GM12878 (cell line): ENCODE results near the gene RBSN. TPM values are rescaled to one million over a fixed set of nuclear protein-coding genes. Genes with fewer than 3 reads are reported as not detected.

Source experiments
- ATF2 ChIP-seq: IDR thresholded peaks from 2 replicates; pipeline ENCODE4 v1.6.1; 2012; ENCODE audit warnings: low read length, inconsistent platforms
- BHLHE40 ChIP-seq, 2 experiments: fragments of 450-650 bp in 1 of 2; IDR thresholded peaks; 2 replicates each; pipeline ENCODE4 v1.6.1; 2011 to 2017; ENCODE audit warnings: low read depth in 2 of 2, borderline replicate concordance in 1 of 2, improper control_type of control experiment in 1 of 2, low read length in 1 of 2, mild to moderate bottlenecking in 1 of 2
- BMI1 ChIP-seq: fragments of 450-650 bp; IDR thresholded peaks from 2 replicates; pipeline ENCODE4 v1.6.1; 2016; ENCODE audit warnings: mild to moderate bottlenecking, moderate library complexity, borderline replicate concordance
- CBX3 ChIP-seq: fragments of 200-600 bp; sonication (generic); IDR thresholded peaks from 2 replicates; pipeline ENCODE4 v1.6.1; 2016; ENCODE audit warnings: low read depth, borderline replicate concordance
- CBX5 ChIP-seq: sonication (generic); IDR thresholded peaks from 2 replicates; pipeline ENCODE4 v1.6.1; 2016; ENCODE audit warnings: low read depth, moderate library complexity, mild to moderate bottlenecking, inconsistent platforms
- CHD4 ChIP-seq: fragments of 200-600 bp; sonication (generic); IDR thresholded peaks from 2 replicates; pipeline ENCODE4 v1.6.1; 2016; ENCODE audit warnings: mild to moderate bottlenecking
- CUX1 ChIP-seq: IDR thresholded peaks from 2 replicates; pipeline ENCODE4 v1.6.1; 2012; ENCODE audit warnings: improper control_type of control experiment, low read depth, low read length; ENCODE audit not compliant: insufficient replicate concordance
- EP300 ChIP-seq, 2 experiments: fragments of 150-350 bp in 1 of 2; IDR thresholded peaks; 2 replicates each; pipeline ENCODE4 v1.6.1; 2011 to 2012; ENCODE audit warnings: low read depth in 2 of 2, low read length in 2 of 2, borderline replicate concordance in 1 of 2, improper control_type of control experiment in 1 of 2, inconsistent platforms in 1 of 2; ENCODE audit not compliant: control insufficient read depth in 1 of 2
- HSF1 ChIP-seq: fragments of 150-350 bp; IDR thresholded peaks from 2 replicates; pipeline ENCODE4 v1.6.1; 2014; ENCODE audit warnings: mild to moderate bottlenecking, low read depth, low read length
- JUND ChIP-seq: IDR thresholded peaks from 2 replicates; pipeline ENCODE4 v1.6.1; 2012; ENCODE audit warnings: low read depth, mild to moderate bottlenecking, low read length, improper control_type of control experiment, moderate library complexity
- KAT2A ChIP-seq: conservative IDR thresholded peaks from 2 replicates; pipeline ENCODE4 v1.6.1; 2011; ENCODE audit warnings: low read depth, low read length; ENCODE audit not compliant: control insufficient read depth
- NRF1 ChIP-seq: conservative IDR thresholded peaks from 2 replicates; pipeline ENCODE4 v1.6.1; 2011; ENCODE audit warnings: mild to moderate bottlenecking, low read depth, low read length, improper control_type of control experiment
- PBX3 ChIP-seq: IDR thresholded peaks from 2 replicates; pipeline ENCODE4 v1.6.1; 2011; ENCODE audit warnings: mild to moderate bottlenecking, low read depth, low read length, moderate library complexity; ENCODE audit not compliant: insufficient replicate concordance
- POLR2A ChIP-seq: IDR thresholded peaks from 2 replicates; pipeline ENCODE4 v1.6.1; 2011; ENCODE audit warnings: low read depth, mild to moderate bottlenecking, low read length
- RAD21 ChIP-seq: IDR thresholded peaks from 2 replicates; pipeline ENCODE4 v1.6.1; 2011; ENCODE audit warnings: mild to moderate bottlenecking, low read depth, low read length, moderate library complexity; ENCODE audit not compliant: insufficient read depth
- RB1 ChIP-seq: fragments of 450-650 bp; formaldehyde crosslinking; IDR thresholded peaks from 2 replicates; pipeline ENCODE4 v1.6.1; 2017; ENCODE audit warnings: mild to moderate bottlenecking, borderline replicate concordance
- SREBF1 ChIP-seq: IDR thresholded peaks from 2 replicates; pipeline ENCODE4 v1.6.1; 2012; ENCODE audit warnings: mild to moderate bottlenecking, low read length
- WRNIP1 ChIP-seq: IDR thresholded peaks from 2 replicates; pipeline ENCODE4 v1.6.1; 2011; ENCODE audit warnings: low read depth, low read length, improper control_type of control experiment, borderline replicate concordance
- YBX1 ChIP-seq: fragments of 450-650 bp; IDR thresholded peaks from 2 replicates; pipeline ENCODE4 v1.6.1; 2016; ENCODE audit warnings: antibody characterized with exemption
- ZNF217 ChIP-seq: fragments of 450-650 bp; IDR thresholded peaks from 2 replicates; pipeline ENCODE4 v1.6.1; 2017; ENCODE audit warnings: antibody characterized with exemption, mild to moderate bottlenecking
- ZZZ3 ChIP-seq: IDR thresholded peaks from 2 replicates; pipeline ENCODE4 v1.6.1; 2011; ENCODE audit warnings: low read depth; ENCODE audit not compliant: control insufficient read depth, insufficient read length
- polyA plus RNA-seq, 11 experiments: library from polyadenylated mRNA; depleted of rRNA in 4 of 11; unstranded in 6 of 11; stranded (reverse) in 5 of 11; fragments of >200 nt; fragmentation: Nextera tagmentation in 4 of 11; fragmentation: Illumina TruSeq in 1 of 11; extraction: Ambion mirVana in 4 of 11; extraction: Trizol in 1 of 11; gene quantifications; 1 replicate in 1 of 11; 2 replicates in 10 of 11; pipeline versions ENCODE4 v1.2.1 to v1.2.3, GENCODE V29; 2011 to 2016; ENCODE audit warnings: inconsistent platforms in 2 of 11, missing spikeins in 2 of 11, low read depth in 1 of 11
- total RNA-seq, 4 experiments: library from RNA; depleted of rRNA in 3 of 4; stranded (reverse); fragments of >200 nt in 3 of 4; fragmentation: Illumina TruSeq in 1 of 4; extraction: Trizol in 1 of 4; gene quantifications; 2 replicates each; pipeline versions ENCODE4 v1.2.1 to v1.2.3, GENCODE V29; 2013 to 2021

RBSN gene
- total and polyA plus RNA-seq, 10 of the 15 experiments (the other 5 are each of a cell fraction or from before 2014, with no cell fraction given): 2.0 to 17.5 (median 10.5) TPM

GRCh38 chr3:15050405-15051092 lies 48.4 kb downstream of the RBSN start (continued):
- TF ChIP-seq EP300 (IDR thresholded peaks at IDR 0.05; ENCODE audit: borderline replicate concordance in 1 of 2, control insufficient read depth in 1 of 2, low read depth in 2 of 2, low read length in 2 of 2) (peak in 1 of 2 experiments; percentile 83; a peak in 2 of 4 replicates), ZZZ3 (no peak), JUND (no peak), BMI1 (no peak), SREBF1 (no peak), HSF1 (no peak), RAD21 (no peak), POLR2A (no peak), NRF1 (no peak), RB1 (no peak), BHLHE40 (IDR thresholded peaks at IDR 0.05; ENCODE audit: borderline replicate concordance in 1 of 2, low read depth in 2 of 2, low read length in 1 of 2) (no peak), ATF2 (no peak), KAT2A (no peak), CBX5 (no peak), WRNIP1 (no peak), PBX3 (no peak), ZNF217 (no peak), CHD4 (no peak), CUX1 (no peak), YBX1 (no peak), CBX3 (no peak)
